GM19452 (cell line): ENCODE data around the gene GPC5.
"Not testable (repeated sequence)": the region's sequence is repeated elsewhere in the genome, so short reads cannot be mapped to it uniquely, and the experiment has no call there.

Source experiments
- ATAC-seq: cut with Tn5 transposase; IDR thresholded peaks from one replicate; pipeline ENCODE4 v1.9.1; 2021; ENCODE audit not compliant: unreplicated experiment

GPC5 gene

DNA sequence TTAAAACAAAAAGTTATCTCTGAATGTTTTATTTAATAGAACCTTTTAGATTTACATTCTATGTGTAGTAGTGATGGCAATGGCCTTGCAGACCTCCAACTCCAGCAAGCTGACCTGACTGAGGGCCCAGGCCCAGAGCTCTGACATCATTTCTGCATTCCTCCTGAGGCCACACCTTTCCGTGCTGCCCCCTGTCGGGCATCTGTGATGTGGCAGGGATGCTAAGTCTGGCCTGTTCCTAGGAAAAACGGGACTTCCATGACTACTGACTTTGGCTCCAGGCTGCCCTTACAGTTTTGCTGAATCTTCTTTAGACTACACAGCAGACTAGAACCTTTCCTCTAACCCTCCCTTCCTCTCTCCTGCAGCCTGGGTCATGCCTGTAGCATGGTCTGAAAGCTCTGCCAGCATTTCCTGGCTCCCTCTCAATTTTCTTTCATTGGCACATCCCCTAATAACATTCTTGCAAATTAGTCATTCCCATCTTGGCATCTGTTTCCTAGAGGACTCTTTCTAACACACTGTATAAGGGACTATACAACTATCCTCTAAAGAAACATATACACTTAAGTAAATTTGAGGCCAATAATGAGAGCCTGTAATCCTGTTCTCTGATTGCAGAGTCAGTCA, 249.1 kb downstream of the GPC5 start:
- no peak for ATAC-seq

- no peak for ATAC-seq
Observed at GRCh38 chr13:91648012-91648411, 249.6 kb downstream of the GPC5 start.

- no peak for ATAC-seq
Observed at GRCh38 chr13:91649456-91649855, 251.0 kb downstream of the GPC5 start.

GRCh38 chr13:91652404-91653301, 254.2 kb downstream of the GPC5 start:
- no peak for ATAC-seq

DNA sequence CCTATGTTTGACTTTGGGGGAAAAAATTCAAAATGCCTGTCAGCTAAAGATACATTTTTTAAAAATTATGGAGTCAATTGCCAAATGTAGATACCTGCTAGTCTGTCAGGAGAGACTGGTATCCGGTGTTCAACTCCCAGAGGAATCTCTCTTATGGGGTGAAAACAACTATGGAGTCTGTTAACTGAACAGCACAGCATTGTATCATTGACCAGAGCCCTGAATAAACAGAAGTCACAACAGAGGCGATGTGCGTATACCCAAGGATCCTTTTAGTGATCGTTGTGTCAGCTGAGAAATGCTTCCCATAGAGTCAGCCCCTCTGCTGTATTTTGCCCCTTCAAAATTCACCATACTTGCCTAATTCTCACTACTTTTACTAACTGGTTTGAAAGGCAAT, 257.3 kb downstream of the GPC5 start:
- ATAC-seq: no peak

- no peak for ATAC-seq
Observed at GRCh38 chr13:91657283-91657682, 258.9 kb downstream of the GPC5 start.

GRCh38 chr13:91659256-91660075, 261.0 kb downstream of the GPC5 start:
- no peak for ATAC-seq

DNA sequence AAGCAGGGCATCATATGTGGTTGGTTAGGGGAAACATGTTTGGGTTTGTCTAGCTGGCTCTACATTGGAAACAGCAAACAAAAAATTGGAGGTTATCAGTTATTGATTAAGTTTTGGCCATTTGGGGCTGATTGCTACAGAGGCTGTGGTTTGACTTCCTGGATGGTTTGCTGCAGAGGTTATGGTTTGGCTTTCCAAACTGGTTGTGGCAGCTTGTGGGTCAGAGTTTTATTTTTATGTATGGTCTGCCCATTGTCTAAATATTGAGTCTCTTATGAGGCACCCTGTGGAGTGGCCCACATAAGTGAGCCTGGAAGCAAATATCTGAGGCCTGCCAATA, 261.6 kb downstream of the GPC5 start:
- ATAC-seq: no peak

DNA sequence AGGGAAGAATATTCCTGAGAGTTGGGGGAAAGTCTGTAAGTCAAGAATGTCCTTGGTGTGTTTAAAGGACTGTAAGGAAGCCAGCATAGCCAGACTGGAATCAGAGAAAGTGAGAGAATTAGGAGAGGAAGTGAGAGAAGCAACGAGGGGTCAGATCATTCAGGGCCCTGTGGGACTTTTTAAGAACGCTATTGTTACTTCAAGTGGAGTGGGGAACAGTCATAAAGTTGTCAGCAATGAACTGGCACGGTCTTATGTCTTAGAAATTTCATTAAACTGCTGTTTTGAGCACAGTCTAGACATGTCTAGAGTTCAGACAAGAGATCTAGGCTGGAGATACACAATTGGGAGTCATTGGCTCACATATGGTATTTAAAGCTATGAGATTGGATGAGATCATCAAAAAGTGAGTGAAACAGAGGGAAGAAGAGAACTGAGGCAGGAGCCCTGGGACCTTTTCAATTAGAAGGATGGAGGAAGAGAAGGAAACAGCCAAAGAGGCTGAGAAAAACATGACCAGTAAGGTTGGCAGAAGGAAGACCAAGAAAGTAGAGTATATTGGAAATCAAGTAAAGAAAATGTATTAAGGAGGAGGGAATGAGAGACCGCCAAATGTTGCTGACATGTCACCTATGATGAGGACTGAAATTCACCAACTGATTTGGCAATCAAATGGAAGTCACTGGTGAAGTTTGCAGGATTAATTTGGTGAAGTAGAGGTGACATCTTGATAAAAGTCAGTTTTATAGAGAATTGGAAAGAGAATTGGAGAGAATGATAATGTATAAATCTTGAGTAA, 263.5 kb downstream of the GPC5 start:
- ATAC-seq: no peak

DNA sequence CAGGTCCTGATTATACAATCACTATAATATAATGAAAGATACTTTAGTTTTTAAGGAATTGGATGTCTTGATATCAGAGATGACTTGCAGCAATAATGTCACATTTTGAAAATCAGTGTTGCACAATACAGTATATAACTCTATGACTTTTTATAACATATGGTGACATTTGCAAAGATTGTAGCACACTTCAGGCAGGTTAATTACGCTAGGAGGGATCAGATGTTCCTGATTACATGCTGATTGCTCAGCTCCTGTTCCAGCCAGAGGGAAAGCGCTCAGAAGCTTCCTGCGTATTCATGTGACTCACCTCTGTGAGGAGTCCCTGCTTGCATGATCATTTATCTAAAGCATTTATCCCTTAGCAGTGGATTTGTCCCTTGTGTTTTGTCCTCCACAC, 265.6 kb downstream of the GPC5 start:
- ATAC-seq: no peak

- ATAC-seq: no peak
Observed at GRCh38 chr13:91667486-91667885, 269.1 kb downstream of the GPC5 start.

DNA sequence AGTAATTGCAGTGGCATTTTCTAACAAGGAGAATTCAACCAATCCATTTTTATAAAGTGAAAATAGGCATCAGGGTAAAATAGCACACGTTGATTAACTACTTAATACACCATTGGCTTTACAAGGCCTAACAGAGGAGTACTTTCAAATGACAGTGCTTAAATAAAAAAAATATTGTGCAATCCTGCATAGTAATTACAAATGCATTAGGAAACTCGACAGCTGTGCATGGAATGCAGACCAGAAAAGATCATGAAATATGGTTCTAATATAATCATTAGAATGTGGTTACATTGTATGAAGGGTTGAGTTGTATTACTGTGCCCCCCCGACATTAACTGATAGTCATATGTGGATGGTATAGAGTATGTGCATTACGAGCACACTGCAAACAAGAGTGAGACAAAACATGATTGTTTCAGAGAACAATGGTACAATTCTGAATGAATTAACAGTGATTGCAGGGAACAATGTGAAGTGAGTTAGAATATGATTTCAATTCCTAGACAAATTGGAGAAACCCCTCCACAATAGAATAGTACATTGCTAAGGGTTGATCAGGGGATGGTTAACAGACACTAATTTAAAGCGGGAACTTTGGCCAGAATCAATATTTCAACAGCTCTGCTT, 270.6 kb downstream of the GPC5 start:
- ATAC-seq: no peak

DNA sequence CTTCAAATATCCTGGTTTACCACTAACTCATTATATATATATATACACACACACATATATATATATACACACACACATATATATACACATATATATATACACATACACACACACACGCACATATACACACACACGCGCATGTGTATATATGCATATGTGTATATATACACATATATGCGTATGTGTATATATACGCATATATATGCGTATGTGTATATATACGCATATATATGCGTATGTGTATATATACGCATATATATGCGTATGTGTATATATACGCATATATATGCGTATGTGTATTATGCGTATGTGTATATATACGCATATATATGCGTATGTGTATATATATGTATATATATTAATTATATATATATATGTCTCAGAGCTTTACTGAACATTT, 275.9 kb downstream of the GPC5 start:
- not testable (repeated sequence) for ATAC-seq

GRCh38 chr13:91684746-91685145, 286.3 kb downstream of the GPC5 start:
- no peak for ATAC-seq

DNA sequence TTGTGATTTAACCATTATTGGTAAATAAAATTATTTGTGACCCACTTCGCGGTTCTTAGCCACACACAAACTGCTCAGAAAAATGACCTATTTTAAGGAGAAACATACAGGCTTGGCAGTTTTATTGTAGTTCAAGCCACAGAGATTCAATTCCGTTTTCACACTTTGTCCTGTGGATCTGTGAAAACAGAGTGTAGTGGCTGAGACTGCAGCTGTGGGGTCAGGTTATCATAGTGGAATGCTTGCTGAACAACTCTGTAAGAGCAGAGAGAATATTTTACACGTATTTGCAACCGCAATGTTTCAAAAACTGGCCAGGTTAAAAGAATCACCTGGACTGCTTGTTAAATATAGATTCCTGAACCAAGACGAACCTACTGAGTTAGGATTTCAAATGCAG, 292.5 kb downstream of the GPC5 start:
- no peak for ATAC-seq

DNA sequence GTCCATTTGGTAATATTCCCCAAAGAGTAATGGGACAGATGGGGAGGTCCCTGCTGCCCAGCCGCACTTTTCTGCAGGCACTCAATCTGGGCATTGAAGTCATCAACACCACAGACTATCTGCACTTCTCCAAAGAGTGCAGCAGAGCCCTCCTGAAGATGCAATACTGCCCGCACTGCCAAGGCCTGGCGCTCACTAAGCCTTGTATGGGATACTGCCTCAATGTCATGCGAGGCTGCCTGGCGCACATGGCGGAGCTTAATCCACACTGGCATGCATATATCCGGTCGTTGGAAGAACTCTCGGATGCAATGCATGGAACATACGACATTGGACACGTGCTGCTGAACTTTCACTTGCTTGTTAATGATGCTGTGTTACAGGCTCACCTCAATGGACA, 295.0 kb downstream of the GPC5 start:
- no peak for ATAC-seq

- no peak for ATAC-seq
Observed at GRCh38 chr13:91698308-91698707, 299.9 kb downstream of the GPC5 start.

DNA sequence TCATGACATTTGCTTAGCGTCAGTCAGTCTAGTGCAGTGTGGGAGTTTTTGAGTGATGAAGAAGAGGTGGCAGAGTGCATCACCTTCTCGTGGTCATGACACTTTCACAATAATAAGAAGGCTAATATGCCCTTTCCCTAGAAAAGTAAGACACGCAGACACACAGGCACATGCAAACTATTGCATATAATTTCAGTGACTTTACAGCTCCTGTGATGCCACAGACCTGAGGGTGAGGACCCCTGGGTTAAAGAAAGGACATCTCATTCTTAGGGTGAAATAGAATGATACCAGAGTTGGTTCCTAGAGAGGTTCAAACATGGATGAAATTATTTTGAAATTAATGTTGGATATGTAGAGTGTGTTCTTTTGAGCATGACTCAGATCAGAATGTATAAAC, 300.3 kb downstream of the GPC5 start:
- ATAC-seq: no peak

DNA sequence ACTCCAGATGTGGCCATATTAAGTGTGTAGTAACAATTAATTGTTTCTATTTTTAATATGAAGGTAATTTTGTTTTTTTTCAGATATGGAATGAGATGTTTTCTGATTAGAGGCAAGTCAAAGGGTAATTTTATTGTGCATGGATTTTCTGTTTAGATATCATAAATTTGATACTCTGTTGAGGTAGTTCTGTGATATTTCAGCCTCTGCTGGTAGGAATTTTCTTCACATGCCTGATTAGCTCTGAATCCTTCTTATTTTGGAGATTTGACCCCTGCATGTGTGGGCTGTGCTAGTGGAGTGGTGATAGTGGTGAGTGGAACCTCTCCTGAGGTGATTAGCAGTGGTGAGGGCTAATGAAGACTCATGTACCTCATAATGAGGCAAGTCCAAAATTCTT, 301.4 kb downstream of the GPC5 start:
- no peak for ATAC-seq

DNA sequence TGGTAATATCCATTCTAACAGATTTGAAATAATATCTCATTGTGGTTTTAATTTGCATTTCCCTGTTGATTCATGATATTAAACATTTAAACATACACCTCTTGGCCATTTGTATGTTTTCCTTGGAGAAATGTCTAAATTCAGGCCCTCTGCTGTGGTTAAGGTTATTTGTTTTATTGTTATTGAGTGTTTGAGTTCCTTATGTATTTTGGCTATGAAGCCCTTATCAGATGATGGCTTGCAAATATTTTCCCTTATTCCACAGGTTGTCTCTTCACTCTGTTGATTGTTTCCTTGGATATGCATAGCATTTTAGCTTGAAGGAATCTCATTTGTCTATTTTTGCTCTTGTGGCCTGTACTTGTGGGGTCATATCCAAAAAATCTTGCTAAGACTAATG, 303.6 kb downstream of the GPC5 start:
- no peak for ATAC-seq

DNA sequence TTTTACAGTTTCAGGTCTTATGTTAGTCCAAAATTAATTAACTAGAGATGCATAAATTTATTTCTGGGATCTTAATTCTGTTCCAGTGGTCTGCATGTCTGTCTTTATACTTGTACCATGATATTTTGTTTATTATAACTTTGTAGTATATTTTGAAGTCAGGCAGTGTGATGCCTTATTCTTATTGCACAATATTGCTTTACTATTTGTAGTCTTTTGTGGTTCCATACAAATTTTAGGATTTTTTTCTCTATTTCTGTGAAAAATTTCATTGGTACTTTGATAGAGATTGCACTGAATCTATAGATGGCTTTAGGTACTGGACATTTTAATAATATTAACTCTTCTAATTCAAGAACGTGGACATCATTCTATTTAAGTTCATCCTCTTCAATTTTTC, 304.0 kb downstream of the GPC5 start:
- ATAC-seq: no peak
